Upper lobe of left lung (tissue), 6 donors: ENCODE results near the gene MRPL58. TPM values are rescaled to one million over a fixed set of nuclear protein-coding genes. Genes with fewer than 3 reads are reported as not detected.
A peak's percentile ranks its signal among the peaks of the same experiment; 100 is the strongest.

Experiments used
- ATAC-seq, 2 donors: fragments of 200-7000 bp; cut with Tn5 transposase; one replicate each; pipeline ENCODE4 v1.9.1; 2022; ENCODE audit warnings: mild to moderate bottlenecking in 2 of 2, moderate library complexity in 2 of 2; ENCODE audit not compliant: low FRiP score in 2 of 2
- DNase-seq, 2 donors: peaks; one replicate each; pipeline ENCODE4 v3.0.0-alpha.2; 2019 to 2020
- H3K27ac ChIP-seq, 4 donors: fragments of 200-600 bp; sonication (generic); one replicate each; pipeline ENCODE4 v1.5.1; 2016 to 2019
- H3K27me3 ChIP-seq, 4 donors: fragments of 200-600 bp; sonication (generic); one replicate each; pipeline ENCODE4 v1.5.1; 2017 to 2019
- H3K36me3 ChIP-seq, 4 donors: fragments of 200-600 bp; sonication (generic); one replicate each; pipeline ENCODE4 v1.5.1; 2016 to 2019
- H3K4me1 ChIP-seq, 4 donors: fragments of 200-600 bp; sonication (generic); one replicate each; pipeline ENCODE4 v1.5.1; 2018 to 2019
- H3K4me3 ChIP-seq, 4 donors: fragments of 200-600 bp; sonication (generic); one replicate each; pipeline ENCODE4 v1.5.1; 2017 to 2019; ENCODE audit warnings: mild to moderate bottlenecking in 2 of 4, moderate library complexity in 1 of 4
- H3K9me3 ChIP-seq, 4 donors: fragments of 200-600 bp; sonication (generic); one replicate each; pipeline ENCODE4 v1.5.1; 2018 to 2019
- CTCF ChIP-seq, 6 experiments: fragments of 450-650 bp in 4 of 6; fragments of 200-600 bp in 2 of 6; sonication (generic) in 2 of 6; IDR thresholded peaks; one replicate each; pipeline ENCODE4 v1.5.1; 2016 to 2019; ENCODE audit warnings: antibody characterized with exemption in 6 of 6
- POLR2AphosphoS5 ChIP-seq, 2 donors: sonication (generic); formaldehyde crosslinking; IDR thresholded peaks; one replicate each; pipeline ENCODE4 v1.5.1; 2017; ENCODE audit warnings: antibody characterized with exemption in 2 of 2
- WGBS, 2 donors: methylation state at CpG; one replicate each; pipeline ENCODE4 v1.1.5; 2017 to 2018; 5-methylcytosine and 5-hydroxymethylcytosine counted together
- small RNA-seq, 4 donors: library from RNA; depleted of rRNA; stranded (forward); fragments of <200 nt; gene quantifications; one replicate each; pipeline ENCODE3, GENCODE V24; 2016
- total RNA-seq, 6 donors: library from RNA; depleted of rRNA in 4 of 6; stranded (reverse); fragments of >200 nt in 4 of 6; gene quantifications; one replicate each; pipeline versions ENCODE4 v1.1.0 to v1.2.1, GENCODE V29; 2016 to 2021
- donor health status: DM: no; HTN: no; CAD: no; lungs with moderate emphysema.
- donor health status: DM: no; HTN: yes; CAD: no; lungs with severe emphysema.

The MRPL58 gene
- total RNA-seq, 6 donors from 2014 or later = 10.5 to 41.0 (median 21.8) TPM

DNA sequence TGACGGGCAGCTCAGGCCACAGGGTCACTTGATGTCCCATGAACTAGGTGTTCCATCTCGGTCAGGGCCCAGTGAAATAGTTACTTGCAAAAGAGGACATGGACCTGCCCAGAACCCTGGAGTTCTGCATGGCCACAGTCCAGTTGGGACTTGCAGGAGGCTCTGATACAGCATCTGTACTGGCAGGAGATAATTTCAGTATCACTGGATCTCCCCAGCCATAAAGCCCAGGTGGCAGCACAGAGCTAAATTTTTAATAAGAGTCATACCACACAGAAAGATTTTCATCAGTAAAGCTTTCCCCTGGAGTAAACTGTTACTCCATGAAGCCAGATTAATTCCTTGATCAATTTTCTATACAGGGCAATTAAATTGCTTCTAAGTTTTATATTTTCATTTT is 57.3 kb downstream of the MRPL58 start:
- TF ChIP-seq POLR2AphosphoS5 (IDR thresholded peaks at IDR 0.05) (no peak), CTCF (IDR thresholded peaks at IDR 0.05) (peak in 5 of 6 experiments; percentile 13 to 42 (median 22))
- H3K9me3 ChIP-seq = no peaks in the 10 kb centered on the region
- peaks cover 0 to 6% (median 2%) of the 10 kb centered on the region in 4 donors for H3K36me3 ChIP-seq
- DNase-seq = no peak
- H3K4me3 ChIP-seq = no peak overlapping the region
- ATAC-seq = no peak
- WGBS, 2 donors = 83 to 100% methylated on average over 2 of the region's 2 CpGs
- no peaks in the 10 kb centered on the region for H3K27me3 ChIP-seq
- H3K27ac ChIP-seq = no peak overlapping the region
- no peaks in the 10 kb centered on the region for H3K4me1 ChIP-seq

Small RNA genes within 50 kb of the gene (small RNA-seq; reads per million reads assigned to genes)
- gene AC111186.1 (0 reads per million in 4 donors), gene RN7SL573P (0 reads per million in 4 donors), gene RNU6-362P (0 reads per million in 4 donors)

Other genes with a start within 250 kb of the MRPL58 start
- gene NAT9, start 236.3 kb upstream of the MRPL58 start, total RNA-seq = 10 to 100 TPM; 16.1 to 78.6 (median 41.7) TPM
- under 1 TPM in 1 of 6 donors, not detected in 5; 0.17 TPM for gene GRIN2C, start 152.8 kb upstream of the MRPL58 start, total RNA-seq
- gene FDXR, start 139.7 kb upstream of the MRPL58 start, total RNA-seq = 10 to 100 TPM in 3 of 6 donors, 1 to 10 TPM in 3; 6.8 to 15.1 (median 10.8) TPM
- not detected for gene FADS6, start 119.0 kb upstream of the MRPL58 start, total RNA-seq
- gene USH1G, start 89.4 kb upstream of the MRPL58 start, total RNA-seq = under 1 TPM in 1 of 6 donors, not detected in 5; 0.13 TPM
- gene OTOP2, start 88.4 kb upstream of the MRPL58 start, total RNA-seq = not detected
- gene OTOP3, start 76.8 kb upstream of the MRPL58 start, total RNA-seq = not detected
- 10 to 100 TPM; 21.6 to 60.8 (median 33.3) TPM for gene HID1, start 39.9 kb upstream of the MRPL58 start, total RNA-seq
- 10 to 100 TPM; 15.6 to 48.8 (median 24.7) TPM for gene CDR2L, start 25.0 kb upstream of the MRPL58 start, total RNA-seq
- 100 to 1,000 TPM; 126 to 198 (median 186) TPM for gene ATP5PD, start 34.3 kb downstream of the MRPL58 start, total RNA-seq
- 10 to 100 TPM; 17.8 to 26.1 (median 22.9) TPM for gene KCTD2, start 34.6 kb downstream of the MRPL58 start, total RNA-seq
- 100 to 1,000 TPM in 4 of 6 donors, 10 to 100 TPM in 2; 40.6 to 234 (median 123) TPM for gene SLC16A5, start 75.3 kb downstream of the MRPL58 start, total RNA-seq
- gene ARMC7, start 97.3 kb downstream of the MRPL58 start, total RNA-seq = 10 to 100 TPM in 5 of 6 donors, 1 to 10 TPM in 1; 7.3 to 29.5 (median 16.6) TPM
- 100 to 1,000 TPM in 2 of 6 donors, 10 to 100 TPM in 4; 46.4 to 113 (median 76.6) TPM for gene NT5C, start 119.1 kb downstream of the MRPL58 start, total RNA-seq
- gene JPT1, start 141.8 kb downstream of the MRPL58 start, total RNA-seq = 100 to 1,000 TPM in 1 of 6 donors, 10 to 100 TPM in 5; 44.0 to 118 (median 70.1) TPM
- 100 to 1,000 TPM in 2 of 6 donors, 10 to 100 TPM in 4; 19.9 to 343 (median 64.9) TPM for gene SUMO2, start 170.3 kb downstream of the MRPL58 start, total RNA-seq
- gene NUP85, start 193.0 kb downstream of the MRPL58 start, total RNA-seq = 10 to 100 TPM; 21.7 to 69.1 (median 43.5) TPM
- gene GGA3, start 248.9 kb downstream of the MRPL58 start, total RNA-seq = 100 to 1,000 TPM in 2 of 6 donors, 10 to 100 TPM in 4; 32.3 to 139 (median 55.4) TPM
- gene MRPS7, start 249.2 kb downstream of the MRPL58 start, total RNA-seq = 10 to 100 TPM; 23.7 to 56.7 (median 36.9) TPM